ENCODE data around the gene METTL27.
"Not testable (repeated sequence)": the region's sequence is repeated elsewhere in the genome, so short reads cannot be mapped to it uniquely, and the experiment has no call there.

Gene METTL27

DNA sequence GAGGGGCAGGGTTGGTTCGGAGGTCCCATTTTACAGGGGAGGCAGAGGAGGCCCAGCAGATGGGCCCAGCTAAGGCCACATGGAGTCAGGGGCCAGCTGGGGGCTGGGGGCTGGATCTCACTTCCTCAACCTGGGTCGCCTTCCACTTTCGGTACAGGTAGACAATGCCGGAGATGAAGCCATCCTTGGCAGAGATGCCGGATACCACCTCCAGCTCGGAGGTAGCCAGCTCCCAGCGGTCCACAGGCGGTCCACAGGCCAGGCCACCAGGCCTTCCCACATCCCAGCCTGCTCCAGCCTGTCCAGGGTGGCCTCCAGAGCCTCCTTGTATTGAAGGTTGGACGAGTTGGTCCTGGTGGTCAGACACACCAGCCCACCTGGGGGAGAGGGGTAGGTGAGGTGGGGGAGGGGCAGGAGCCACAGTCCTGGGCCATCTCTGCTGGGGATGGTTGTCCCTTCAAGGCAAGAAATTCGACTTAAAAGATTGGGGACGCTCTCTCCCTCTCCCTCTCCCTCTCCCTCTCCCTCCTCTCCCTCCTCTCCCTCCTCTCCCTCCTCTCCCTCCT is 7.6 kb downstream of the METTL27 start:
- DNase-seq = no peak

DNA sequence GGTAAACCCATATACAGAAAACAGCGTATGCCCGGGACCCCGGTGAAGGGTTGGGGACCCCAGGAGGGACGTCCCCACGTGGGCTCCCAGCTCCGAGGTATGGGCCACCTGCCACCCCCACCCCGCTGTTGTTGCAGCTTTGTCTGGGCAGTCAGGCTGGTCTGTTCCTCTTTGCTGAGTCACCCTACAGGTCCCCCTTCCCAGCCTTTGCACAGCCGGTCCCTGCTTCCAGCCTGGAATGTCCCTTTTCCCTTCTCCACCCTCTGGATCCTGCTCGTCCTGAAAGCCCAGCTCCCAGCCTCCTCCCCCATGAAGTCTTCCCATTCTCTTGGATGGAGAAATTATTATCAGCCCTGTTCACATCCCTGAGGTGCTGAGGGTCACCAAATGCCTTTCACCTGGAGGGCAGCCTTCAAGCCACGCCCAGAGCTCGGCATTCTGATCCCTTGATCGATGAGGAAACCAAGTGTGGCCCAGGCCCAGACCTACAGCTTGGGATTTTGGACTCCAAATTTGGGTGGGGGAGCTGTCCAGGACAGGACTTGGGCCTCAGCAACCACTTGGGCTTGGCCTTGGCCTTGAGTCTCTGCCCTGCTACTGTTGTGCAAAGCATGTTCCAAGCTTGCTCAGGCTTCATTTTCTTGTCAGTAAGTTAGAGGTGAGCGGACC is 8.9 kb downstream of the METTL27 start:
- DNase-seq = no peak

DNA sequence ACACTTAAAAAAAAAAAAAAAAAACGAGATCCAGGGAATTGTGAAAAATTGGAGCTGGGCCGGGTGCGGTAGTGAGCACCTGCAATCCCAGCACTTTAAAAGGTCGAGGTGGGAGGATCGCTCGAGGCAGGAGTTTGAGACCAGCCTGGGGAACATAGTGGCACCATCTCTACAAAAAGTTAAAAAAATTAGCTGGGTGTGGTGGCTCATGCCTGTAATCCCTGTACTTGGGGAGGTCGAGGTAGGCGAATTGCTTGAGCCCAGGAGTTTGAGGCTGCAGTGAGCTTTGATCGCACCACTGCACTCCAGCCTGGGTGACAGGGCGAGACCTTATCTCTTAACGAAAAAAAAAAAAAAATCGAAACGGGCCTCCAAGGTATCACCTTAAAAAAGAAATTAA is 9.5 kb downstream of the METTL27 start:
- DNase-seq = no peak

DNA sequence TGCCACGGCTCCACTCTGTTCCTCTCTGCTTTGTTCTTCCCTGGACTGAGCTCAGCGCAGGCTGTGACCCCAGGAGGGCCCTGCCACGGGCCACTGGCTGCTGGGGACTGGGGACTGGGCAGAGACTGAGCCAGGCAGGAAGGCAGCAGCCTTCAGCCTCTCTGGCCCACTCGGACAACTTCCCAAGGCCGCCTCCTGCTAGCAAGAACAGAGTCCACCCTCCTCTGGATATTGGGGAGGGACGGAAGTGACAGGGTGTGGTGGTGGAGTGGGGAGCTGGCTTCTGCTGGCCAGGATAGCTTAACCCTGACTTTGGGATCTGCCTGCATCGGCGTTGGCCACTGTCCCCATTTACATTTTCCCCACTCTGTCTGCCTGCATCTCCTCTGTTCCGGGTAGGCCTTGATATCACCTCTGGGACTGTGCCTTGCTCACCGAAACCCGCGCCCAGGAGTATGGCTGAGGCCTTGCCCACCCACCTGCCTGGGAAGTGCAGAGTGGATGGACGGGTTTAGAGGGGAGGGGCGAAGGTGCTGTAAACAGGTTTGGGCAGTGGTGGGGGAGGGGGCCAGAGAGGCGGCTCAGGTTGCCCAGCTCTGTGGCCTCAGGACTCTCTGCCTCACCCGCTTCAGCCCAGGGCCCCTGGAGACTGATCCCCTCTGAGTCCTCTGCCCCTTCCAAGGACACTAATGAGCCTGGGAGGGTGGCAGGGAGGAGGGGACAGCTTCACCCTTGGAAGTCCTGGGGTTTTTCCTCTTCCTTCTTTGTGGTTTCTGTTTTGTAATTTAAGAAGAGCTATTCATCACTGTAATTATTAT is 10.3 kb downstream of the METTL27 start:
- DNase-seq = no peak

DNA sequence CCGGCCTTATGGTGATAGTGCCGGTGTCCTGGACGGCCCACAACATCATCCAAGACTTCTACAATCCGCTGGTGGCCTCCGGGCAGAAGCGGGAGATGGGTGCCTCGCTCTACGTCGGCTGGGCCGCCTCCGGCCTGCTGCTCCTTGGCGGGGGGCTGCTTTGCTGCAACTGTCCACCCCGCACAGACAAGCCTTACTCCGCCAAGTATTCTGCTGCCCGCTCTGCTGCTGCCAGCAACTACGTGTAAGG is 10.8 kb downstream of the METTL27 start:
- no peak for DNase-seq

DNA sequence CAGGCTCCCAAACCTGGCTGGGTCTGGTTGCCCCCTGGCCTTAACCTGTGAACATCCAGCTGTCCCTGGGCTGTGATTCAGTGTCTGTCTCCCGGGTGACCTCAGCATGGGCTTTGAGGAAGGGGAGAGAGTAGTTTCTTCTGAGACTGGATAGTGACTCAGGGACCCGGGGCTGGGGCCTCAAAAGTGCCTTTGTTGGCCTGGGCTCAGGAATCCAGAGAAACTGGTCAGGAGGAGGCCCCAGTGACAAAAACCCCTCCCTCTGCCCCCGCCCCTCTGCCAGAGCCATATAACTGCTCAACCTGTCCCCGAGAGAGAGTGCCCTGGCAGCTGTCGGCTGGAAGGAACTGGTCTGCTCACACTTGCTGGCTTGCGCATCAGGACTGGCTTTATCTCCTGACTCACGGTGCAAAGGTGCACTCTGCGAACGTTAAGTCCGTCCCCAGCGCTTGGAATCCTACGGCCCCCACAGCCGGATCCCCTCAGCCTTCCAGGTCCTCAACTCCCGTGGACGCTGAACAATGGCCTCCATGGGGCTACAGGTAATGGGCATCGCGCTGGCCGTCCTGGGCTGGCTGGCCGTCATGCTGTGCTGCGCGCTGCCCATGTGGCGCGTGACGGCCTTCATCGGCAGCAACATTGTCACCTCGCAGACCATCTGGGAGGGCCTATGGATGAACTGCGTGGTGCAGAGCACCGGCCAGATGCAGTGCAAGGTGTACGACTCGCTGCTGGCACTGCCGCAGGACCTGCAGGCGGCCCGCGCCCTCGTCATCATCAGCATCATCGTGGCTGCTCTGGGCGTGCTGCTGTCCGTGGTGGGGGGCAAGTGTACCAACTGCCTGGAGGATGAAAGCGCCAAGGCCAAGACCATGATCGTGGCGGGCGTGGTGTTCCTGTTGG is 11.4 kb downstream of the METTL27 start, which contains the start of gene CLDN4:
Gene CLDN4, plus strand, starts transcription at position 316 of the 903 bp plus-strand sequence. Its CDS starts 206 bp downstream, at position 522.
- DNase-seq = peak; percentile 26

DNA sequence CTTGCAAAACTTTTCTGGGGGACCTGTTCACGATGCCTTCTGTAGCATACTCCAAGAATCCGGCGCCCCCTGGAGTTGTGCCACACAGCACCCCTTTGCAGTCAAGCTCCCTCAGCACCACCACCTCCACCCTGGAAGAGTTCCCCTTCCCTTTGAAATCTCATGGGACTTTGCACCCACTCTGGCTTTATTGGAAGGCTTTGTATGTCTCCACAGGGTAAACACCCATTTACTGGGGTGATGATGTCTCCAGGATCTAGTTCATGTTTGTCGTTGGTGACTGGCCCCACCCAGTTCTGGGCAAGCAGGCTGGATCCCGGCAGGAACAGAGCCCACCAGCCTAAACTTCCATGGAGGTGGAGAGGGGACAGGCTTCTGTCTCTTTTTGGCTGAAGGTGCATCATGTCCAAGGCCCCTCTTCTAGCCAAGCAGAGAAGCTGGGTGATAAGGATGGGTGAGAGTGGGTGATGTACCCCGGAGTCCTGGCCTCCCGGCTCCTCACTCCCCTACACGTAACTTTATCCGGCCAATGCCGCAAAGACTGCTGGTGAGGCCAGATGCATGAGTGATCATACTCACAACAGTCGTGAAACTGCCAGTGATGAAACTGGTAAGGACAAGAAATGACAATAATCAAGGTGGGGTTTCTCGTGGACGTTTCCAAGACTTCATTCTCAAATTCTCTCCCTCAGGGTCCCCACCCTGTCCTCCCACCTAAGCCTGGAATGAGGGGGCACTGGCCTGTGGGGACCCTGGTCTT is 12.2 kb downstream of the METTL27 start:
- no peak for DNase-seq

DNA sequence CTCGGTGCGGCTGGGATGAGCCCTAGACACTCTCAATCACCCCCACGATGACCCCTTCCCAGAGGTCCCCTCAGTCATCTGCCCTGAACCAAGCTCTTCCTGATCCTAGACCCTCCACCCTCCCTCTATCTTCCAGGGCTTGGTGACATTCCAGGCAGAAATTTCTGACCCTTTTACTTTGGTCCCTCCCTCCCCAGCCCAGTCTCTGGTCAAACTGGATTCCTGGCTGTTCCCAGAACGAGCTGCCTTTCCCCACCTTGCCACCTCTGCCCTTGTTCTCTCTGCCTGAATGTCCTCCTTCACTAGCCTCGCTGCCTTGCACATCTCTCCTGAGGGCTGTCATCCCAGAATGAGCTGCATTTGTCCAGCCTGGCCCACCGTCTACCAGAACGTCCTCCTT is 12.8 kb downstream of the METTL27 start:
- no peak for DNase-seq

DNA sequence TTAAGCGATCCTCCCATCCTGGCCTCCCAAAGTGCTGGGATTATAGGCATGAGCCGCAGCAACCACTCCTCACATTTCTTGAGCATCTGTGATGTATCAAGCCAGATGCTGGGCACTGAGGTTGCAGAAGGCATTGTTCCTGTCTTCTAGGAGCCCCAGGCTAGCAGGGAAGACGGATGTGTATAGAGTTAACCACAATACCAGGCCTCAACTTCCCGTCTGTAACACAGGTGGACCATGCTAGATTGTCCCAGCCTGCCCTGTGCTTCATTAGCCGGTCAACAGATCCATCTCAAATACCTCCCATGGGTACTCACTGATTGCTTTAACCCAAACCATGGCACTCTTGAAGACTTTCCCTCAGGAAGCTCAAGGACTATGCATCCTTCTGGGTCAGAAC is 13.3 kb downstream of the METTL27 start:
- no peak for DNase-seq

DNA sequence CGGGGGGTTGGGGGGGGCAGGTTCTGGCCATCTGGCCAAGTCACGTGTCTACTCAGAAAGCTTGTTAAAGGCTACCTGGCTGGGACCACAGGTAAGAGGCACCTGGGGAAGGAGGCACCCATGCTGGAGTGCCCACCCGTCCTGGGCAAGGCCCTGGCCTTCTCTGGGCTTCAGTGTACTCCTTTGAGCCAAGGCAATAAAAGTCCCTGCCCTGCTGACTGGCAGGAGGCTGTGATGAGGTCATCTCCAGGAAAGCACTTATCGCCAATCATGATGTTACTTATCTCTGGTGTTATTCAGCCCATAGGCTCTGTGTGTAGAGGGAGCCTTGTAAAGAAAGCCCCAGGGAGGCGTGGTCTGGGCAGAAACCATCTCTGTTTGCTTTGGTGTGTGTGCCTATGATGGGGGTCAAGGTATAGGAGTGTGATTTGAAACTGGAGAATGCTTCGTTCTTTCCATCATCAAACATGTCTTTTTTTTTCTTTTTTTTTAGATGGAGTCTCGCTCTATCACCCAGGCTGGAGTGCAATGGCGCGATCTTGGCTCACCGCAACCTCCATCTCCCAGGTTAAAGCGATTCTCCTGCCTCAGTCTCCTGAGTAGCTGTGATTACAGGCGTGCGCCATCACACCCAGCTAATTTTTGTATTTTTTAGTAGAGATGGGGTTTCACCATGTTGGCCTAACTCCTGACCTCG is 14.1 kb downstream of the METTL27 start:
- peak; percentile 36 for DNase-seq

DNA sequence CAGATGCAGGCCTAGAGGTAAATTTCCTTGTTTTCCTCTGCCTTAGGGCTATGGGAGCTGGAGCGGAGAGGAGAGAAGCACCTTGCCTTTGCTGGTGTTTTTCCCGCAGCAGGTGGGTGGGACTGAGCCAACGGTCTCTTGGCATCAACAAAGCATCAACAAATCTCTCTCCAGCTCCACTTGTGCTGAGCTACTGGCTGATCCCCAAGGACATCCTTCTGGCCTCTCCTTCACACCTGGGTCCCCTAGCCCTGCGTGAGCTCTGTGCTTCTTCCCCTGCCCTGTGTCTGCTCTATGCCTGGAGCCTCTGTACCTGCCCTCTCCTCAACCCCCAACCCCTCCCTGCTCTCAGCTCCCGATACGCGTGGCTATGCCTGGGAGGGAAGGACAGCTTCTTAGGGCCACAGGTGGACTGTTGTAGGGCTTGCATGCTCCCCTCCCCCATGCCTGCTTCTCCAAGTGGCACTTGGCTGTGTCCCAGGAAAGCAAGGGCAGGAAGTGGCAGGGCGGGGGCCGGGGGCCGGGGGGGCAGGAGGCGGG is 14.7 kb downstream of the METTL27 start:
- DNase-seq = no peak

DNA sequence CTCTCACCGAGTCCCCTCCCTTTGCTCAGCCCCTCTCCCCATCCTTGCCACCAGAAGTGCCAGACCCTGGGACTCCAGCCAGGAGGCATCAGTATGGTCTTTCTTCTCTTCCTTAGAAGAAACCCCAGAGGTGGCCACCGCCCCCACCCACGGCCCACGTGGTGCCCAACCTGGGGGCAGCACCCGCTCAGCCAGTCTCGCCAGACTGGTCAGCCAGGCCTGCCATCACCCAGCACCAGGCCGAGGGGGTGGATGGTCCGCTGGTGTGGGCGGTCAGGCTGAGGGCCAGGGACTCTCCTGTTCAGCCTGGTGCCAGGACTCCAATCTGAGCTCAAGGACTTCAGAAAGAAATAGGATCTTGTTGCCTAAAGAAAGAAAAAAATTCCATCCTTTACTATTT is 17.3 kb downstream of the METTL27 start:
- DNase-seq = no peak

DNA sequence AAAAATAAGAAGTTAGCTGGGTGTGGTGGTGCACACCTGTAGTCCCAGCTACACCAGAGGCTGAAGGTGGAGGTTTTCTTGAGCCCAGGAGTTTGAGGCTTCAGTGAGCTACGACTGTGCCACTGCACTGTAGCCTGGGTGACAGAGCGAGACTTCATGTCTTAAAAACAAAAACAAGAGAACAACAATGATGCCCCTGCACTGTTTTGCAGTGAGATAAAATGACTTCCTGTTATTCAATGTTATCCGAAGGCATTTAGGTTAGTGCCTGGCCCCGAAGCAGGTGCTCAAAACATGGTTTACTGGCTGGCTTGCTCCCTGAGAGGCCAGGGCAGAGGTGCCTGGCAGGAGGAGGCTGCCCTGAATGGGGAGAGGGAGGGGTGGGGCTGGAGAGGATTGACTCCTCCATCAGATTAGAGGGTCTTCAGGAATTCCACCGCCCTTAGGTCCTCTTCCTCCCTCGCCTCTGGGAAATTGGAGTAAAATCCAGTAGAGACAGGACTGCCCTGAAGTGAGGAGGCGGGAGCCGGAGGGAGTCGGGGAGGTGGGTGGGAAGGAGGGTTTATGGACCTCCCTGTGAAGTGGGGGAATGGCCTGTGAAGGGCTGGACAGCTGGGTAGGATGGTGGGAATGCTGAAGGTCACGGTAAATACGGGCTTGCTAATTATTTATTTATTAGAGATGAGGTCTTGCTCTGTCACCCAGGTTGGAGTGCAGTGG is 18.3 kb downstream of the METTL27 start:
- no peak for DNase-seq

DNA sequence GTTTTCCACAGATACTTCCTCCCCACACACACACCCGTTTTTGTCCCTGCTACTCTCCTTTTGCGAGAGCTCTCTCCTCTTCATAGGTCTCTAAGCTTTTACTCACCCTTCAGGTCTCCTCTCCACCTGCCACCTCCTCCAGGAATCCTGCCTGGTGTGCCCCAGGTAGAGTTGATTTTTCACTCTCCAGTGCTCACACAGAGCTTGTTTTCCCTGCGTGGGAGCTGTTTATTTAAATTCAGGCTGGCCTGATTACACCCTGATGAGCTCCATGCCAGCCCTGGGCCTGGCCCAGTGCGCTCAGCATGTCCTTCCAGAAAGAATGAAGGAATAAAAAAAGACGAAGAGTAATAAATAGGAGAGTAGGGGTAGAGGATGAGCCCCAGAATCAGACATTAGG is 19.1 kb downstream of the METTL27 start:
- no peak for DNase-seq

DNA sequence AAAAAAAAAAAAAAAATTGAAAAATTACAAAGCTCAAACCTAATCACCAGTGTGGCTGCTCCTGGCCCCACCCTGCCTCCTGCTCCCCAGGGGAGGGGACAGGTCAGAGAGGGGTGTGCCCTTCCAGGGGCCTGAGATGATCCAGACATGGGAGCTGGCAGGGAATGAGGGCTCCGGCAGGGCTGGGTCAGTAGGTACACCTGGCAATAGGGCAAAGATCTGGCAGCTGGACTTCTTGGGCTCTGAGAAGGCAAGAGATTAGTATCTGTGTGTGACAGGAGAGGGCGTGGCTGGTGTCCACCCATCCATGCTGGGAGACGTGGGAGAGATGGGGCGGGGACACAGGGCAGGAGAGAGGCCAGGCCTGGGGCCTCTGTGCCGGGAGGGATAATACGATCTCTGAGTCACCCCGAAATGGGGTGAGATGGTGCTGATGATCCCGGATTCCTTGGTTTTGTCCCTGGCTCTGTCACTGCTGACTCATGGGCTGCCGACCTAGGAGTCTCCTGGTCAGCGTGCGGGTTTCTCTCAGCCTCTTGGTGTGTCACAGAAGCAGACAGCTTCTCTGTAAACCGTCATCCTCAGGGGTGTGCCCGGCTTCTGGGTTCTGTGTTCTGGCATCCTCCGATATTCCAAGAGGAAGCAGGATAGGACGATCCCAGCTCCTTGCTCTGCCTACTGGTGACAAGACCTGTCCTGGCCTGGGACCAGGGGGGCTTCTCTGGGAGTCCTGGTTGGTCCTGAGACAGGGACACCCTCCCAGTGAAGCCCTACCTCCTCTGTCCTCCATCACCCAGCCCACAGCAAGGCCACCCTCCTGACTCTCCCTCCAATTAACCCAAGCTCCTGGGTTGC is 19.8 kb downstream of the METTL27 start:
- peak; percentile 90 for DNase-seq

DNA sequence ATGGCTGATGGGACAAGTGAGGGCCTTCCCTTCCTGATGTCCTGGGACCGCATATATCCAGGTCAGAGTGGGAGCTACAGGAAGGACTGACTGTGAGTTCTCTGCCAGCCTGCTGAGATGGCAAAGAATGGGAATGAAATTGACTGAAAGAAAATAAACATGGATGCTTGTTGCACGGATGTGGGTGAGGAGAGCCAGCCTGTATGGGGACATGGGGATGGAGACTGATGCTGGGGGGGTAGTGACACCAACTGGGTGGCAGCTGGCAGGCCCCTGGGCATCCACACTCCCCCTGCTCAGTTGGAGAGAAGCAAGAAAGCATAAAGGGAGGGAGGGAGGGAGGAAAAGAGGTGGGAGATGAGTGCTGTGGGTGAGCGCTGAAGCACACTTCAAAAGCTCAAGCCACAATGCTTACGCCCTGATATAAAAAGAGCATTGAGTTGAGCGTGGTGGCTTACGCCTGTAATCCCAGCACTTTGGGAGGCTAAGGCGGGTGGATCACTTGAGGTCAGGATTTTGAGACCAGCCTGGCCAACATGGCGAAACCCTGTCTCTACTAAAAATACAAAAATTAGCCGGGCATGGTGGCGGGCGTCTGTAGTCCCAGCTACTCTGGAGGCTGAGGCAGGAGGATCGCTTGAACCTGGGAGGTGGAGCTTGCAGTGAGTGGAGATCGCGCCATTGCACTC is 20.6 kb downstream of the METTL27 start:
- not testable (repeated sequence) for DNase-seq

DNA sequence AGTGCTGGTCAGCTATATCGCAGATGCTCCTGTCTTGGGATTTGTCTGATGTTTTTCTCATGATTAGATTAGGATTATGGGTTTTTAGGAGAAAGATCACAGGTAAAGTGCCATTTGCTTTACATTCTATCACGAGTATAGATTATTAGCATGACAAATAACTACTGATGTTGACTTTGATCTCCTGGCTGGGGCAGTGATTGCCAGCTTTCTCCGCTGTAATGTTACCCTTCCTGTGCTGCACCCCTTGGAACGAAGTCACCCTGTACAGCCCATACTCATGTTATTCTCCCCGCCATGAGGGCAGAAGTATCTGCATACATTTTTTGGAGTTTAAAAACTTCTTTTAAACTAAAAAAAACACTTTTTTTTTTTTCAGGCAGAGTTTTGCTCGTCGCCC is 22.3 kb downstream of the METTL27 start:
- no peak for DNase-seq

DNA sequence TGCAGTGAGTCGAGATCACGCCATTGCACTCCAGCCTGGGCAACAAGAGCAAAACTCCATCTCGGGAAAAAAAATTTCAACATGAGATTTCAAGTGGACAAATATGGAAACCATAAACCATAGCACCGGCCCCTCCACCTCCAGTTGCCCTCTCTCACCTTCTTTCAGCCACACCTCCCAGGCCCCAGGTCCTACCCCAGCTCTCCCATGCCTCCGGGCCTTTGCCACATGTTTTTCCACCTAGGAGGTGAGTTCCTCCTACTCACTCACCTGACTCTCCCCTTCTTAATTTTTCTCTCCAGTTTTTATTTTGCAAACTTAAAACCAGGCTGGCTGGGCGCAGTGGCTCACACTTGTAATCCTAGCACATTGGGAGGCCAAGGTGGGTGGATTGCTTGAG is 25.2 kb downstream of the METTL27 start:
- no peak for DNase-seq

DNA sequence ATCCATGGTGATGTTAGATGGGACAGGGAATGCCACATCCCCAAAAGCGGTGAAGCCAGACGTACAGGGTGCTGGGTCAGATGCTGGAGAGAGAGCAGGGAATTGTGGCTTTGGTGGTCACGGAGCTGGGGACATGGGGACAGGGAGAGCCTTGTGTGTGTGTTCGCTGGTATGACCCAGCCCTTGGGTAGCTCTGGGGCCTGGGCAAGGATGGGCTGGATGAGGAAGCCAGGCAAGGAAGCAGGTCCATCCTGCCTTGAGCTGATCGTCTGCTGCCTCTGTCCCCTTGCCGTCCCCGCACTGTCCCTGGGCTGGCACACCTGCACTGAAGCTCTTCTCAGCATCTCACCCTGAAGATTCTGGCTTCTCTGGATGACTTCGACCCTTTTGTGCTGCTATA is 26.9 kb downstream of the METTL27 start:
- DNase-seq = no peak
